GM18526 (cell line): Measurements from ENCODE around the gene STX18.

Experiments
- POLR2A ChIP-seq: IDR thresholded peaks from 3 replicates; pipeline ENCODE4 v1.6.1; 2011; ENCODE audit not compliant: insufficient read length; ENCODE audit errors: extremely low read depth

The STX18 gene

GRCh38 chr4:4541661-4542570, at the start of gene STX18:
Gene STX18, minus strand, starts transcription at chr4:4542048. Its CDS starts 84 bp downstream, at chr4:4541964.
- peak; percentile 74 for TF ChIP-seq POLR2A

- no peak for TF ChIP-seq POLR2A
These were observed 49.2 kb upstream of the STX18 start for GRCh38 chr4:4591071-4591470.

- no peak for TF ChIP-seq POLR2A
These were observed 48.7 kb upstream of the STX18 start for GRCh38 chr4:4590546-4590945.

- no peak for TF ChIP-seq POLR2A
These were observed 43.3 kb upstream of the STX18 start for GRCh38 chr4:4585012-4585670.

GRCh38 chr4:4583606-4584005, 41.8 kb upstream of the STX18 start:
- TF ChIP-seq POLR2A: no peak

GRCh38 chr4:4582653-4583052, 40.8 kb upstream of the STX18 start:
- no peak for TF ChIP-seq POLR2A

GRCh38 chr4:4580494-4580893, 38.6 kb upstream of the STX18 start:
- no peak for TF ChIP-seq POLR2A

- no peak for TF ChIP-seq POLR2A
These were observed 37.1 kb upstream of the STX18 start for GRCh38 chr4:4578981-4579380.

- no peak for TF ChIP-seq POLR2A
These were observed 35.6 kb upstream of the STX18 start for GRCh38 chr4:4577359-4577875.

- no peak for TF ChIP-seq POLR2A
These were observed 33.7 kb upstream of the STX18 start for GRCh38 chr4:4575284-4576211.

- TF ChIP-seq POLR2A: no peak
These were observed 32.9 kb upstream of the STX18 start for GRCh38 chr4:4574792-4575191.

GRCh38 chr4:4574052-4574451, 32.2 kb upstream of the STX18 start:
- no peak for TF ChIP-seq POLR2A

GRCh38 chr4:4572821-4573220, 31.0 kb upstream of the STX18 start:
- no peak for TF ChIP-seq POLR2A

GRCh38 chr4:4568806-4569427, 27.1 kb upstream of the STX18 start:
- no peak for TF ChIP-seq POLR2A

- TF ChIP-seq POLR2A: no peak
These were observed 22.7 kb upstream of the STX18 start for GRCh38 chr4:4564522-4564921.
